HepG2 (cell line): ENCODE data around the gene SLIT1. TPM values are rescaled to one million over a fixed set of nuclear protein-coding genes. Genes with fewer than 3 reads are reported as not detected.
A peak's percentile ranks its signal among the peaks of the same experiment; 100 is the strongest.

Source experiments
- FOSL1 ChIP-seq: sonication (generic); formaldehyde crosslinking; IDR thresholded peaks from 2 replicates; pipeline ENCODE4 v1.9.0; 2021; ENCODE audit warnings: missing genetic modification reagents, borderline replicate concordance
- GTF2F1 ChIP-seq: fragments of 150-350 bp; IDR thresholded peaks from 2 replicates; pipeline ENCODE4 v1.6.1; 2014; ENCODE audit warnings: low read length
- HDAC6 ChIP-seq: fragments of 200-600 bp; sonication (generic); IDR thresholded peaks from 2 replicates; pipeline ENCODE4 v1.7.0; 2017; ENCODE audit warnings: mild to moderate bottlenecking, antibody characterized with exemption, low read length, low read depth
- KDM2A ChIP-seq: sonication (generic); formaldehyde crosslinking; IDR thresholded peaks from 2 replicates; pipeline ENCODE4 v1.4.0; 2020; ENCODE audit warnings: low read depth, missing genetic modification reagents, borderline replicate concordance
- NFE2L2 ChIP-seq: fragments of 150-350 bp; IDR thresholded peaks from 2 replicates; pipeline ENCODE4 v1.6.1; 2014; ENCODE audit warnings: low read length
- NR3C1 ChIP-seq: sonication (generic); formaldehyde crosslinking; IDR thresholded peaks from 2 replicates; pipeline ENCODE4 v1.4.0; 2020; ENCODE audit warnings: missing genetic modification reagents
- RXRA ChIP-seq: sonication (generic); formaldehyde crosslinking; IDR thresholded peaks from 2 replicates; pipeline ENCODE4 v1.5.1; 2020; ENCODE audit warnings: missing genetic modification reagents
- SMAD3 ChIP-seq: sonication (generic); formaldehyde crosslinking; IDR thresholded peaks from 2 replicates; pipeline ENCODE4 v1.4.0; 2020; ENCODE audit warnings: missing genetic modification reagents
- XRCC5 ChIP-seq: fragments of 200-400 bp; formaldehyde crosslinking; optimal IDR thresholded peaks from 2 replicates; pipeline ENCODE3; 2017; ENCODE audit warnings: mild to moderate bottlenecking, low read length
- ZFP91 ChIP-seq: sonication (generic); formaldehyde crosslinking; IDR thresholded peaks from 2 replicates; pipeline ENCODE4 v1.9.0; 2022; ENCODE audit warnings: missing genetic modification reagents, mild to moderate bottlenecking, borderline replicate concordance
- ZKSCAN8 ChIP-seq: IDR thresholded peaks from 2 replicates; pipeline ENCODE4 v1.6.1; 2016; ENCODE audit warnings: borderline replicate concordance, missing genetic modification reagents, missing compliant biosample characterization
- ZNF225 ChIP-seq: sonication (generic); formaldehyde crosslinking; IDR thresholded peaks from 2 replicates; pipeline ENCODE4 v1.4.0; 2020; ENCODE audit warnings: mild to moderate bottlenecking, missing genetic modification reagents
- ZNF280D ChIP-seq: sonication (generic); formaldehyde crosslinking; IDR thresholded peaks from 2 replicates; pipeline ENCODE4 v1.5.1; 2020; ENCODE audit warnings: mild to moderate bottlenecking, missing genetic modification reagents
- ZNF572 ChIP-seq: sonication (generic); formaldehyde crosslinking; IDR thresholded peaks from 2 replicates; pipeline ENCODE4 v1.5.1; 2020; ENCODE audit warnings: mild to moderate bottlenecking, missing genetic modification reagents
- ZNF574 ChIP-seq: sonication (generic); formaldehyde crosslinking; IDR thresholded peaks from 2 replicates; pipeline ENCODE4 v1.4.0; 2020; ENCODE audit warnings: missing genetic modification reagents
- ZNF652 ChIP-seq: IDR thresholded peaks from 2 replicates; pipeline ENCODE4 v1.6.1; 2016; ENCODE audit warnings: low read depth, borderline replicate concordance
- ZNF674 ChIP-seq: sonication (generic); formaldehyde crosslinking; IDR thresholded peaks from 2 replicates; pipeline ENCODE4 v1.5.0; 2020; ENCODE audit warnings: low read depth, mild to moderate bottlenecking, missing genetic modification reagents
- ZNF776 ChIP-seq: sonication (generic); formaldehyde crosslinking; IDR thresholded peaks from 2 replicates; pipeline ENCODE4 v1.4.0; 2020; ENCODE audit warnings: mild to moderate bottlenecking, missing genetic modification reagents
- polyA plus RNA-seq, 8 experiments: library from polyadenylated mRNA; depleted of rRNA in 3 of 8; stranded (reverse) in 7 of 8; unstranded in 1 of 8; fragments of >200 nt; fragmentation: Illumina TruSeq in 4 of 8; extraction: Trizol in 4 of 8; gene quantifications; 2 replicates each; pipeline versions ENCODE4 v1.2.1 to v1.2.3, GENCODE V29; 2011 to 2016; ENCODE audit warnings: low read depth in 4 of 8, missing spikeins in 1 of 8, mixed read lengths in 1 of 8; ENCODE audit not compliant: insufficient read depth in 1 of 8
- total RNA-seq, 5 experiments: library from RNA; depleted of rRNA; stranded (reverse); fragments of >200 nt; fragmentation: Illumina TruSeq; extraction: Trizol; gene quantifications; 2 replicates each; pipeline ENCODE4 v1.2.3, GENCODE V29; 2016; ENCODE audit warnings: low read depth in 1 of 5
- TF ChIP-seq, protein P1 (sequence below): sonication (generic); formaldehyde crosslinking; IDR thresholded peaks from 2 replicates; pipeline ENCODE4 v1.4.0; 2020; ENCODE audit warnings: missing genetic modification reagents, borderline replicate concordance

Gene SLIT1
- total and polyA plus RNA-seq, 2 of the 13 experiments (the other 11 are each of a cell fraction or from before 2014, with no cell fraction given) = 0.09 to 0.33 TPM

DNA sequence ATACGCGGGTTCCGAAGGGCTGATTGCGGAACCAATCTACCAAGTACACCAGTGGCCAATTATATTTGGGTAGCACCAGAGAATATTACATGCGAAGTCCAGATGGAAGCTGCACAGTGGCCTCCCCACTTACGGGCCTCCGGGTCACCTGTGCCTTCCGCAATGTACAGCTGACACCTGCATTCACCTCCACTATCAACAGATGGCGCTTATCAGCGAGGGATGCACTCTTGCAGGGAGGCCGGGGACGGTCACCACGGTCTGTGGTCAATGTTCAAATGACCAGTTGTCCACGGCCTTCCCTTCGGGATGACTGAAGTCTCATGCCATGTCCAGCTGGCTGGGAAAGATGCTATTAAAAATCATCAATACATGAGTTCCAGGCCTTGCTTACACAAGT is 47.6 kb downstream of the SLIT1 start (continued):
- TF ChIP-seq, protein P1, sequence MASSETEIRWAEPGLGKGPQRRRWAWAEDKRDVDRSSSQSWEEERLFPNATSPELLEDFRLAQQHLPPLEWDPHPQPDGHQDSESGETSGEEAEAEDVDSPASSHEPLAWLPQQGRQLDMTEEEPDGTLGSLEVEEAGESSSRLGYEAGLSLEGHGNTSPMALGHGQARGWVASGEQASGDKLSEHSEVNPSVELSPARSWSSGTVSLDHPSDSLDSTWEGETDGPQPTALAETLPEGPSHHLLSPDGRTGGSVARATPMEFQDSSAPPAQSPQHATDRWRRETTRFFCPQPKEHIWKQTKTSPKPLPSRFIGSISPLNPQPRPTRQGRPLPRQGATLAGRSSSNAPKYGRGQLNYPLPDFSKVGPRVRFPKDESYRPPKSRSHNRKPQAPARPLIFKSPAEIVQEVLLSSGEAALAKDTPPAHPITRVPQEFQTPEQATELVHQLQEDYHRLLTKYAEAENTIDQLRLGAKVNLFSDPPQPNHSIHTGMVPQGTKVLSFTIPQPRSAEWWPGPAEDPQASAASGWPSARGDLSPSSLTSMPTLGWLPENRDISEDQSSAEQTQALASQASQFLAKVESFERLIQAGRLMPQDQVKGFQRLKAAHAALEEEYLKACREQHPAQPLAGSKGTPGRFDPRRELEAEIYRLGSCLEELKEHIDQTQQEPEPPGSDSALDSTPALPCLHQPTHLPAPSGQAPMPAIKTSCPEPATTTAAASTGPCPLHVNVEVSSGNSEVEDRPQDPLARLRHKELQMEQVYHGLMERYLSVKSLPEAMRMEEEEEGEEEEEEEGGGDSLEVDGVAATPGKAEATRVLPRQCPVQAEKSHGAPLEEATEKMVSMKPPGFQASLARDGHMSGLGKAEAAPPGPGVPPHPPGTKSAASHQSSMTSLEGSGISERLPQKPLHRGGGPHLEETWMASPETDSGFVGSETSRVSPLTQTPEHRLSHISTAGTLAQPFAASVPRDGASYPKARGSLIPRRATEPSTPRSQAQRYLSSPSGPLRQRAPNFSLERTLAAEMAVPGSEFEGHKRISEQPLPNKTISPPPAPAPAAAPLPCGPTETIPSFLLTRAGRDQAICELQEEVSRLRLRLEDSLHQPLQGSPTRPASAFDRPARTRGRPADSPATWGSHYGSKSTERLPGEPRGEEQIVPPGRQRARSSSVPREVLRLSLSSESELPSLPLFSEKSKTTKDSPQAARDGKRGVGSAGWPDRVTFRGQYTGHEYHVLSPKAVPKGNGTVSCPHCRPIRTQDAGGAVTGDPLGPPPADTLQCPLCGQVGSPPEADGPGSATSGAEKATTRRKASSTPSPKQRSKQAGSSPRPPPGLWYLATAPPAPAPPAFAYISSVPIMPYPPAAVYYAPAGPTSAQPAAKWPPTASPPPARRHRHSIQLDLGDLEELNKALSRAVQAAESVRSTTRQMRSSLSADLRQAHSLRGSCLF (CRISPR knock-in tag) = no peak
- TF ChIP-seq ZNF574 (CRISPR knock-in tag) (0 out of 2 replicates have a peak, but pooled peaks have one; percentile 13), ZKSCAN8 (no peak), RXRA (CRISPR knock-in tag) (0 out of 2 replicates have a peak, but pooled peaks have one; percentile 55), SMAD3 (CRISPR knock-in tag) (no peak), ZNF652 (CRISPR knock-in tag) (no peak), HDAC6 (no peak), FOSL1 (CRISPR knock-in tag) (no peak), ZNF225 (CRISPR knock-in tag) (no peak), NR3C1 (CRISPR knock-in tag) (no peak), ZNF674 (no peak), ZNF572 (no peak), GTF2F1 (no peak), ZNF776 (no peak), ZFP91 (CRISPR knock-in tag) (peak; percentile 40), KDM2A (peak; percentile 49; the same call in 1 of the 2 replicates), ZNF280D (CRISPR knock-in tag) (no peak), NFE2L2 (no peak), XRCC5 (peak; percentile 55)
